ENCODE results near the gene DAAM1.

The DAAM1 gene

GRCh38 chr14:59318908-59319307 lies 130.4 kb downstream of the DAAM1 start:
- DNase-seq, result no peak

- DNase-seq, result no peak
Measured at GRCh38 chr14:59320361-59320760, 131.9 kb downstream of the DAAM1 start.

GRCh38 chr14:59320763-59321625 lies 132.5 kb downstream of the DAAM1 start:
- no peak for DNase-seq

- DNase-seq, result no peak
Measured at GRCh38 chr14:59321626-59321949, 133.1 kb downstream of the DAAM1 start.

- no peak for DNase-seq
Measured at GRCh38 chr14:59325906-59326305, 137.4 kb downstream of the DAAM1 start.

- DNase-seq, result no peak
Measured at GRCh38 chr14:59328454-59328853, 140.0 kb downstream of the DAAM1 start.

- no peak for DNase-seq
Measured at GRCh38 chr14:59330455-59330854, 142.0 kb downstream of the DAAM1 start.

GRCh38 chr14:59331217-59331616 lies 142.8 kb downstream of the DAAM1 start:
- no peak for DNase-seq

- no peak for DNase-seq
Measured at GRCh38 chr14:59332727-59333126, 144.3 kb downstream of the DAAM1 start.

GRCh38 chr14:59333235-59333634 lies 144.8 kb downstream of the DAAM1 start:
- DNase-seq, result no peak

GRCh38 chr14:59333668-59334067 lies 145.2 kb downstream of the DAAM1 start:
- DNase-seq, result no peak

- no peak for DNase-seq
Measured at GRCh38 chr14:59334253-59334652, 145.8 kb downstream of the DAAM1 start.

- DNase-seq, result no peak
Measured at GRCh38 chr14:59336098-59336497, 147.6 kb downstream of the DAAM1 start.

GRCh38 chr14:59336706-59337105 lies 148.2 kb downstream of the DAAM1 start:
- no peak for DNase-seq

- DNase-seq, result no peak
Measured at GRCh38 chr14:59337141-59337611, 148.7 kb downstream of the DAAM1 start.

GRCh38 chr14:59338761-59339160 lies 150.3 kb downstream of the DAAM1 start:
- no peak for DNase-seq

GRCh38 chr14:59339524-59340330 lies 151.3 kb downstream of the DAAM1 start:
- no peak for DNase-seq

- DNase-seq, result no peak
Measured at GRCh38 chr14:59341858-59342477, 153.5 kb downstream of the DAAM1 start.

GRCh38 chr14:59342516-59343484 lies 154.3 kb downstream of the DAAM1 start:
- no peak for DNase-seq

- no peak for DNase-seq
Measured at GRCh38 chr14:59343585-59343984, 155.1 kb downstream of the DAAM1 start.

- no peak for DNase-seq
Measured at GRCh38 chr14:59344016-59344415, 155.5 kb downstream of the DAAM1 start.

GRCh38 chr14:59344691-59345455 lies 156.4 kb downstream of the DAAM1 start:
- DNase-seq, result no peak

All from activated CD4-positive, alpha-beta T cell treated with anti-CD3 and anti-CD28 coated beads, Interleukin-2, amount 50 U/mL, for 1 hour (primary cell).